H9 (cell line): Measurements from ENCODE around the gene SLC30A9. TPM values are rescaled to one million over a fixed set of nuclear protein-coding genes. Genes with fewer than 3 reads are reported as not detected.

Experiments used
- DNase-seq: peaks from one replicate; pipeline ENCODE4 v3.0.0-alpha.2; 2017
- H2AFZ ChIP-seq: one replicate; pipeline ENCODE4 v1.6.1; 2013; ENCODE audit warnings: mild to moderate bottlenecking, low read length, control low read depth, moderate library complexity
- H2AK5ac ChIP-seq: 2 replicates; pipeline ENCODE4 v1.6.1; 2013; ENCODE audit warnings: low read length, control low read depth, mixed read lengths; ENCODE audit not compliant: insufficient read length
- H2BK120ac ChIP-seq: one replicate; pipeline ENCODE4 v1.6.1; 2013; ENCODE audit warnings: low read depth, mild to moderate bottlenecking, low read length, control low read depth, inconsistent platforms; ENCODE audit not compliant: poor library complexity, severe bottlenecking
- H2BK12ac ChIP-seq: 2 replicates; pipeline ENCODE4 v1.6.1; 2013; ENCODE audit warnings: low read length, control low read depth, mixed read lengths, low read depth; ENCODE audit not compliant: insufficient read length
- H2BK15ac ChIP-seq: 2 replicates; pipeline ENCODE4 v1.6.1; 2013; ENCODE audit warnings: low read depth, low read length, control low read depth
- H2BK20ac ChIP-seq: one replicate; pipeline ENCODE4 v1.6.1; 2013; ENCODE audit warnings: low read depth, mild to moderate bottlenecking, low read length, control low read depth, inconsistent platforms; ENCODE audit not compliant: poor library complexity, severe bottlenecking
- H2BK5ac ChIP-seq: 2 replicates; pipeline ENCODE4 v1.6.1; 2013; ENCODE audit warnings: low read length, control low read depth, mixed read lengths; ENCODE audit not compliant: insufficient read length
- H3K14ac ChIP-seq: 2 replicates; pipeline ENCODE4 v1.6.1; 2013; ENCODE audit warnings: low read length, control low read depth; ENCODE audit not compliant: insufficient read depth
- H3K18ac ChIP-seq: 2 replicates; pipeline ENCODE4 v1.6.1; 2013; ENCODE audit warnings: low read depth, mild to moderate bottlenecking, mixed read lengths, low read length, control low read depth; ENCODE audit not compliant: insufficient read length
- H3K23ac ChIP-seq: 2 replicates; pipeline ENCODE4 v1.6.1; 2013; ENCODE audit warnings: low read length, control low read depth, mixed read lengths, low read depth; ENCODE audit not compliant: insufficient read length
- H3K23me2 ChIP-seq: 2 replicates; pipeline ENCODE4 v1.6.1; 2013; ENCODE audit warnings: low read depth, mild to moderate bottlenecking, mixed read lengths, low read length, control low read depth; ENCODE audit not compliant: insufficient read length, poor library complexity, severe bottlenecking
- H3K27ac ChIP-seq: 2 replicates; pipeline ENCODE4 v1.5.1; 2013; ENCODE audit warnings: low read length, control low read depth, mixed read lengths, low read depth; ENCODE audit not compliant: insufficient read length
- H3K27me3 ChIP-seq: 2 replicates; pipeline ENCODE4 v1.6.1; 2013; ENCODE audit warnings: low read length, control low read depth, inconsistent platforms; ENCODE audit not compliant: insufficient read depth
- H3K4ac ChIP-seq: 2 replicates; pipeline ENCODE4 v1.6.1; 2013; ENCODE audit warnings: low read depth, mild to moderate bottlenecking, control low read depth, inconsistent platforms, low read length, moderate library complexity
- H3K4me1 ChIP-seq: 2 replicates; pipeline ENCODE4 v1.6.1; 2013; ENCODE audit warnings: low read length, control low read depth, inconsistent platforms; ENCODE audit not compliant: insufficient read depth
- H3K4me2 ChIP-seq: 2 replicates; pipeline ENCODE4 v1.6.1; 2013; ENCODE audit warnings: low read length, control low read depth, mixed read lengths; ENCODE audit not compliant: insufficient read length, insufficient read depth
- H3K56ac ChIP-seq: 2 replicates; pipeline ENCODE4 v1.6.1; 2013; ENCODE audit warnings: low read depth, mild to moderate bottlenecking, mixed read lengths, low read length, control low read depth; ENCODE audit not compliant: insufficient read length
- H3K79me1 ChIP-seq: 2 replicates; pipeline ENCODE4 v1.6.1; 2013; ENCODE audit warnings: low read depth, mild to moderate bottlenecking, moderate library complexity, low read length, control low read depth, inconsistent platforms; ENCODE audit not compliant: insufficient read depth, poor library complexity, severe bottlenecking
- H3K79me2 ChIP-seq: 2 replicates; pipeline ENCODE4 v1.6.1; 2013; ENCODE audit warnings: low read length, control low read depth, inconsistent platforms; ENCODE audit not compliant: insufficient read depth
- H3K9ac ChIP-seq: 2 replicates; pipeline ENCODE4 v1.6.1; 2013; ENCODE audit warnings: low read length, control low read depth, mixed read lengths; ENCODE audit not compliant: insufficient read length; ENCODE audit errors: extremely low read depth
- H3K9me3 ChIP-seq: one replicate; pipeline ENCODE4 v1.6.1; 2013; ENCODE audit warnings: low read depth, low read length, inconsistent platforms; ENCODE audit not compliant: control insufficient read depth
- H3T11ph ChIP-seq: one replicate; pipeline ENCODE4 v1.6.1; 2013; ENCODE audit warnings: mild to moderate bottlenecking, low read length, control low read depth, inconsistent platforms
- H4K20me1 ChIP-seq: one replicate; pipeline ENCODE4 v1.6.1; 2013; ENCODE audit not compliant: control insufficient read depth, insufficient read length, insufficient read depth
- H4K5ac ChIP-seq: 2 replicates; pipeline ENCODE4 v1.6.1; 2013; ENCODE audit warnings: low read depth, mild to moderate bottlenecking, mixed read lengths, low read length, control low read depth; ENCODE audit not compliant: insufficient read length
- H4K8ac ChIP-seq: replicated peaks from 2 replicates; pipeline ENCODE4 v1.6.1; 2013; ENCODE audit warnings: low read length, control low read depth, mixed read lengths, low read depth; ENCODE audit not compliant: insufficient read length
- H4K91ac ChIP-seq: 2 replicates; pipeline ENCODE4 v1.6.1; 2013; ENCODE audit warnings: low read depth, mild to moderate bottlenecking, moderate library complexity, mixed read lengths, low read length, control low read depth; ENCODE audit not compliant: insufficient read length
- H3K27ac Mint-ChIP-seq, 3 experiments: 2 replicates in 2 of 3; 3 replicates in 1 of 3; pipeline ENCODE4 v1.8.0; 2020 to 2021; ENCODE audit warnings: mixed read lengths in 3 of 3, mild to moderate bottlenecking in 1 of 3, moderate library complexity in 1 of 3
- H3K27me3 Mint-ChIP-seq: 2 replicates; pipeline ENCODE4 v1.8.0; 2021; ENCODE audit warnings: low read depth, mild to moderate bottlenecking, moderate library complexity, mixed read lengths
- H3K36me3 Mint-ChIP-seq, 3 experiments: 2 replicates in 2 of 3; 3 replicates in 1 of 3; pipeline ENCODE4 v1.8.0; 2020 to 2021; ENCODE audit warnings: low read depth in 3 of 3, mixed read lengths in 3 of 3; ENCODE audit not compliant: insufficient read depth in 1 of 3
- H3K4me1 Mint-ChIP-seq, 2 experiments: 2 replicates each; pipeline ENCODE4 v1.8.0; 2020; ENCODE audit warnings: mixed read lengths in 2 of 2
- H3K4me3 Mint-ChIP-seq, 2 experiments: 2 replicates in 1 of 2; 3 replicates in 1 of 2; pipeline ENCODE4 v1.8.0; 2020 to 2021; ENCODE audit warnings: mild to moderate bottlenecking in 2 of 2, mixed read lengths in 2 of 2, moderate library complexity in 1 of 2
- H3K9me3 Mint-ChIP-seq, 2 experiments: 2 replicates in 1 of 2; 3 replicates in 1 of 2; pipeline ENCODE4 v1.8.0; 2020; ENCODE audit warnings: mild to moderate bottlenecking in 2 of 2, mixed read lengths in 2 of 2, moderate library complexity in 1 of 2
- CTCF ChIP-seq: fragments of 200-600 bp; sonication (generic); conservative IDR thresholded peaks from 3 replicates; pipeline ENCODE4 v1.8.0; 2021; ENCODE audit warnings: antibody characterized with exemption, mild to moderate bottlenecking
- WGBS: extraction: QIAGEN DNeasy Blood & Tissue Kit; methylation state at CpG from one replicate; pipeline ENCODE4 v1.1.7; 2013; ENCODE audit warnings: missing lambda C conversion rate, low lambda C conversion rate, mixed read lengths; ENCODE audit not compliant: insufficient read length; ENCODE audit errors: extremely low coverage; 5-methylcytosine and 5-hydroxymethylcytosine counted together
- total RNA-seq: library from RNA; stranded (reverse); gene quantifications from 2 replicates; pipeline ENCODE4 v1.2.1, GENCODE V29; 2021

SLC30A9 gene
- total RNA-seq, 1 experiment from 2014 or later, result 70.8 TPM

GRCh38 chr4:42048394-42048793, 58.1 kb downstream of the SLC30A9 start:
- H4K8ac ChIP-seq, result no peak overlapping the region
- no peak overlapping the region for H2BK5ac ChIP-seq
- no peak for TF ChIP-seq CTCF
- H3K9ac ChIP-seq, result no peak overlapping the region
- no peaks in the 10 kb centered on the region for H3K79me2 ChIP-seq
- no peak overlapping the region for H2BK20ac ChIP-seq
- no peaks in the 10 kb centered on the region for H3K79me1 ChIP-seq
- H3K27ac ChIP-seq, result no peak overlapping the region
- H3K4me3 Mint-ChIP-seq, result no peak overlapping the region
- no peak overlapping the region for H4K5ac ChIP-seq
- 0 out of 4 replicates have a peak, but pooled peaks cover 0 to 5% of the 10 kb centered on the region in 2 experiments for H3K4me1 Mint-ChIP-seq
- H3K4me1 ChIP-seq, result no peaks in the 10 kb centered on the region
- no peak overlapping the region for H3K56ac ChIP-seq
- no peak overlapping the region for H3K27ac Mint-ChIP-seq
- no peak overlapping the region for H4K91ac ChIP-seq
- H3K18ac ChIP-seq, result no peak overlapping the region
- H3K27me3 Mint-ChIP-seq, result no peaks in the 10 kb centered on the region
- no peak overlapping the region for H2BK120ac ChIP-seq
- H2AFZ ChIP-seq, result no peak overlapping the region
- no peaks in the 10 kb centered on the region for H3K9me3 ChIP-seq
- no peaks in the 10 kb centered on the region for H4K20me1 ChIP-seq
- no peak overlapping the region for H3K4me2 ChIP-seq
- WGBS, result no CpG with 5 or more reads among the region's 1 CpG
- peaks cover 16 to 24% of the 10 kb centered on the region in 2 experiments for H3K9me3 Mint-ChIP-seq
- H3K36me3 Mint-ChIP-seq, result peaks cover 26 to 53% (median 52%) of the 10 kb centered on the region in 3 experiments
- no peak overlapping the region for H3K14ac ChIP-seq
- no peaks in the 10 kb centered on the region for H3K23me2 ChIP-seq
- H2BK12ac ChIP-seq, result no peak overlapping the region
- H3K23ac ChIP-seq, result no peak overlapping the region
- H3K27me3 ChIP-seq, result no peaks in the 10 kb centered on the region
- no peak overlapping the region for H2AK5ac ChIP-seq
- H3K4ac ChIP-seq, result no peak overlapping the region
- H3T11ph ChIP-seq, result no peak overlapping the region
- no peak overlapping the region for H2BK15ac ChIP-seq
- DNase-seq, result no peak
